ENCODE data around the gene HOXD9. TPM values are rescaled to one million over a fixed set of nuclear protein-coding genes. Genes with fewer than 3 reads are reported as not detected.

The HOXD9 gene
- total RNA-seq, 1 experiment from 2014 or later, result not detected

- H4K8ac ChIP-seq (replicated peaks; ENCODE audit: insufficient read length, low read depth, low read length), result no peak overlapping the region
- H2BK15ac ChIP-seq (ENCODE audit: low read depth, low read length), result no peak overlapping the region
- H2BK120ac ChIP-seq (ENCODE audit: low read depth, low read length, poor library complexity, severe bottlenecking), result no peak overlapping the region
- no peaks in the 10 kb centered on the region for H3K9me3 ChIP-seq (ENCODE audit: control insufficient read depth, low read depth, low read length)
- H2BK12ac ChIP-seq (ENCODE audit: insufficient read length, low read depth, low read length), result no peak overlapping the region
- no peak overlapping the region for H2AFZ ChIP-seq (ENCODE audit: low read length)
- H2BK20ac ChIP-seq (ENCODE audit: low read depth, low read length, poor library complexity, severe bottlenecking), result no peak overlapping the region
- H3K4me1 Mint-ChIP-seq, result peaks cover 2 to 24% of the 10 kb centered on the region in 2 experiments; a peak in 3 of 4 replicates
- no peaks in the 10 kb centered on the region for H3K79me2 ChIP-seq (ENCODE audit: insufficient read depth, low read length)
- no peaks in the 10 kb centered on the region; the same call in 1 of the 2 replicates for H3K4me1 ChIP-seq (ENCODE audit: insufficient read depth, low read length)
- H2AK5ac ChIP-seq (ENCODE audit: insufficient read length, low read length), result no peak overlapping the region
- H3K18ac ChIP-seq (ENCODE audit: insufficient read length, low read depth, low read length), result no peak overlapping the region
- no peak overlapping the region for H2BK5ac ChIP-seq (ENCODE audit: insufficient read length, low read length)
- no peak overlapping the region for H3K4ac ChIP-seq (ENCODE audit: low read depth, low read length)
- H4K20me1 ChIP-seq (ENCODE audit: control insufficient read depth, insufficient read depth, insufficient read length), result no peaks in the 10 kb centered on the region
- no peak overlapping the region; a peak in 1 of 5 replicates for H3K4me3 Mint-ChIP-seq
- no peaks in the 10 kb centered on the region for H3K23me2 ChIP-seq (ENCODE audit: insufficient read length, low read depth, low read length, poor library complexity, severe bottlenecking)
- H3K27ac Mint-ChIP-seq, result no peak overlapping the region
- H3K56ac ChIP-seq (ENCODE audit: insufficient read length, low read depth, low read length), result no peak overlapping the region
- no peaks in the 10 kb centered on the region for H3K79me1 ChIP-seq (ENCODE audit: insufficient read depth, low read depth, low read length, poor library complexity, severe bottlenecking)
- H3K14ac ChIP-seq (ENCODE audit: insufficient read depth, low read length), result no peak overlapping the region
- H3K27me3 Mint-ChIP-seq (ENCODE audit: low read depth), result peaks cover 100% of the 10 kb centered on the region
- no peak overlapping the region for H3K27ac ChIP-seq (ENCODE audit: insufficient read length, low read depth, low read length)
- no peak for DNase-seq
- H3K4me2 ChIP-seq (ENCODE audit: insufficient read depth, insufficient read length, low read length), result no peak overlapping the region
- H3K23ac ChIP-seq (ENCODE audit: insufficient read length, low read depth, low read length), result no peak overlapping the region
- no peak for TF ChIP-seq CTCF (conservative IDR thresholded peaks at IDR 0.05)
- no peak overlapping the region for H3T11ph ChIP-seq (ENCODE audit: low read length)
- peaks cover 100% of the 10 kb centered on the region for H3K27me3 ChIP-seq (ENCODE audit: insufficient read depth, low read length)
- no peak overlapping the region for H4K5ac ChIP-seq (ENCODE audit: insufficient read length, low read depth, low read length)
- no CpG with 5 or more reads among the region's 24 CpGs for WGBS (ENCODE audit: extremely low coverage, insufficient read length, low lambda C conversion rate)
- no peak overlapping the region for H3K9ac ChIP-seq (ENCODE audit: extremely low read depth, insufficient read length, low read length)
- H3K36me3 Mint-ChIP-seq (ENCODE audit: insufficient read depth in 1 of 3, low read depth in 3 of 3), result no peaks in the 10 kb centered on the region; a peak in 1 of 7 replicates
- H4K91ac ChIP-seq (ENCODE audit: insufficient read length, low read depth, low read length), result no peak overlapping the region
- peaks cover 5 to 6% of the 10 kb centered on the region in 2 experiments; a peak in 3 of 5 replicates for H3K9me3 Mint-ChIP-seq
These were observed 27.5 kb downstream of the HOXD9 start for GRCh38 chr2:176149939-176150583.

Data from H9 (cell line).